ENCODE results near the gene MRPL24.
A peak's percentile ranks its signal among the peaks of the same experiment; 100 is the strongest.

GRCh38 chr1:156705918-156706656, 34.8 kb downstream of the MRPL24 start:
- TF ChIP-seq ZIC2 (tag by site-specific recombination; IDR thresholded peaks at IDR 0.05) (peak; percentile 92), ZNF311 (tag by site-specific recombination; IDR thresholded peaks at IDR 0.05; ENCODE audit: borderline replicate concordance) (no peak), INSM2 (tag by site-specific recombination; IDR thresholded peaks at IDR 0.05) (0 out of 2 replicates have a peak, but pooled peaks have one; percentile 8), BCL11B (tag by site-specific recombination; IDR thresholded peaks at IDR 0.05; ENCODE audit: low read depth) (peak; percentile 63), ZNF776 (tag by site-specific recombination; IDR thresholded peaks at IDR 0.05; ENCODE audit: borderline replicate concordance) (no peak), ZNF19 (tag by site-specific recombination; IDR thresholded peaks at IDR 0.05; ENCODE audit: low read depth) (no peak), ZFP41 (tag by site-specific recombination; IDR thresholded peaks at IDR 0.05; ENCODE audit: borderline replicate concordance) (no peak), ZNF561 (tag by site-specific recombination; IDR thresholded peaks at IDR 0.05; ENCODE audit: borderline replicate concordance) (0 out of 2 replicates have a peak, but pooled peaks have one; percentile 55), TCF7L2 (IDR thresholded peaks at IDR 0.05; ENCODE audit: borderline replicate concordance, low read depth, low read length) (peak; percentile 95), CTCF (tag by site-specific recombination; IDR thresholded peaks at IDR 0.05) (peak; percentile 92), ZBTB7A (tag by site-specific recombination; IDR thresholded peaks at IDR 0.05; ENCODE audit: low read depth) (peak; percentile 81), ZBTB10 (tag by site-specific recombination; IDR thresholded peaks at IDR 0.05) (peak; percentile 97), ZFHX2 (tag by site-specific recombination; conservative IDR thresholded peaks at IDR 0.05) (peak; percentile 93)

Data from HEK293 (cell line).